ENCODE data around the gene TOX4.

- TF ChIP-seq CTCF (IDR thresholded peaks at IDR 0.05): no peak
- TF ChIP-seq POLR2A (IDR thresholded peaks at IDR 0.05): no peak
- no peak for TF ChIP-seq EP300 (IDR thresholded peaks at IDR 0.05)
- no peak for TF ChIP-seq POLR2AphosphoS5 (IDR thresholded peaks at IDR 0.05)
Measured at GRCh38 chr14:21436567-21437062, 40.4 kb upstream of the TOX4 start.
